Testis (tissue), 5 donors: ENCODE measurements around the gene CLEC20A. TPM values are rescaled to one million over a fixed set of nuclear protein-coding genes. Genes with fewer than 3 reads are reported as not detected.
A peak's percentile ranks its signal among the peaks of the same experiment; 100 is the strongest.

Source experiments
- DNase-seq: peaks from one replicate; pipeline ENCODE4 v3.0.0-alpha.2; 2019
- H3K27ac ChIP-seq, 2 donors: fragments of 200-600 bp; sonication (generic); one replicate each; pipeline ENCODE4 v1.5.1; 2019
- H3K27me3 ChIP-seq: fragments of 200-600 bp; sonication (generic); one replicate; pipeline ENCODE4 v1.5.1; 2019
- H3K36me3 ChIP-seq: fragments of 200-600 bp; sonication (generic); one replicate; pipeline ENCODE4 v1.5.1; 2017; ENCODE audit warnings: low read depth; ENCODE audit errors: missing control alignments
- H3K4me1 ChIP-seq: fragments of 200-600 bp; sonication (generic); one replicate; pipeline ENCODE4 v1.5.1; 2019
- H3K4me3 ChIP-seq, 2 donors: fragments of 200-600 bp; sonication (generic); one replicate each; pipeline ENCODE4 v1.5.1; 2017 to 2019
- H3K9me3 ChIP-seq: fragments of 200-600 bp; sonication (generic); one replicate; pipeline ENCODE4 v1.5.1; 2017
- CTCF ChIP-seq, 3 experiments: fragments of 450-650 bp in 2 of 3; fragments of 200-600 bp in 1 of 3; sonication (generic) in 1 of 3; IDR thresholded peaks; one replicate each; pipeline ENCODE4 v1.5.1; 2016 to 2019; ENCODE audit warnings: antibody characterized with exemption in 3 of 3, mild to moderate bottlenecking in 2 of 3, moderate library complexity in 1 of 3
- POLR2A ChIP-seq: fragments of 450-650 bp; IDR thresholded peaks from one replicate; pipeline ENCODE4 v1.6.1; 2017; ENCODE audit warnings: antibody characterized with exemption, mild to moderate bottlenecking, moderate library complexity
- WGBS, 2 donors: methylation state at CpG; one replicate each; pipeline ENCODE4 v1.1.5; 2018; 5-methylcytosine and 5-hydroxymethylcytosine counted together
- intact Hi-C: fragments of 100-400 bp; cut with DNase I; formaldehyde crosslinking; loops from one replicate; pipeline ENCODE4 v1.15.1; 2023; ENCODE audit warnings: low total_unique reads
- long read RNA-seq, 2 donors: transcript quantifications; one replicate each; lab custom pipeline, GENCODE V29; 2026
- polyA plus RNA-seq: library from polyadenylated mRNA; stranded (reverse); fragments of 350-450 nt; fragmentation: Illumina TruSeq; extraction: RNeasy Lipid Tissue Mini Kit (QIAGEN cat#74804); gene quantifications from one replicate; pipeline ENCODE4 v1.2.3, GENCODE V29; 2014; ENCODE audit warnings: low read depth, low replicate concordance; ENCODE audit not compliant: insufficient read depth
- total RNA-seq, 2 donors: library from RNA; depleted of rRNA; stranded (reverse); fragments of >200 nt; gene quantifications; one replicate each; pipeline ENCODE4 v1.2.3, GENCODE V29; 2016

The CLEC20A gene
- 1 to 10 TPM; 1.1 to 6.1 TPM for total RNA-seq
- 7.5 TPM for polyA plus RNA-seq
- long read RNA-seq, donor 1 = 0 reads
- long read RNA-seq, donor 2 = 0 reads

GRCh38 chr1:178496410-178497135, at the start of gene CLEC20A:
CLEC20A (minus strand) TSS chr1:178496964; CDS start chr1:178496939, 25 bp downstream.
- no peak within 1 kb of the TSS for H3K4me3 ChIP-seq
- H3K4me1 ChIP-seq = no peaks in the 10 kb centered on the region
- H3K27me3 ChIP-seq = no peaks in the 10 kb centered on the region
- peak; percentile 4 for DNase-seq
- H3K9me3 ChIP-seq = no peaks in the 10 kb centered on the region
- TF ChIP-seq CTCF (IDR thresholded peaks at IDR 0.05) = no peak
- no peak for TF ChIP-seq POLR2A
- WGBS, 2 donors = 94 to 97% methylated on average over 26 of the region's 26 CpGs
- no peaks in the 10 kb centered on the region for H3K36me3 ChIP-seq
- no peak within 1 kb of the TSS for H3K27ac ChIP-seq
- intact Hi-C loops = no loop called here

GRCh38 chr1:178544531-178544930, 47.8 kb upstream of the CLEC20A start:
- no peaks in the 10 kb centered on the region for H3K9me3 ChIP-seq
- no peak overlapping the region for H3K27ac ChIP-seq
- intact Hi-C loops = loop anchor here (5.0 kb wide), 1 partner anchor 208 kb away; no protein-coding TSS in a partner anchor
- no peak for DNase-seq
- H3K36me3 ChIP-seq = no peaks in the 10 kb centered on the region
- H3K4me1 ChIP-seq = no peaks in the 10 kb centered on the region
- H3K4me3 ChIP-seq = no peak overlapping the region
- no peaks in the 10 kb centered on the region for H3K27me3 ChIP-seq
- TF ChIP-seq POLR2A (no peak), CTCF (IDR thresholded peaks at IDR 0.05) (no peak)
- WGBS, 2 donors = 81 to 90% methylated on average over 9 of the region's 9 CpGs

- intact Hi-C loops = loop anchor here (5.0 kb wide), 1 partner anchor 209 kb away; no protein-coding TSS in a partner anchor
- Histone ChIP-seq H3K4me3 (peak overlapping the region; percentile 63 to 88), H3K36me3 (no peaks in the 10 kb centered on the region), H3K4me1 (no peaks in the 10 kb centered on the region), H3K9me3 (no peaks in the 10 kb centered on the region), H3K27me3 (no peaks in the 10 kb centered on the region), H3K27ac (peak overlapping the region in 1 of 2 donors; percentile 74)
- TF ChIP-seq POLR2A = no peak
- TF ChIP-seq CTCF (IDR thresholded peaks at IDR 0.05) = no peak
- no peak for DNase-seq
- 8 to 15% methylated on average over 10 of the region's 10 CpGs for WGBS, 2 donors
Measured at GRCh38 chr1:178543290-178543607, 46.5 kb upstream of the CLEC20A start.

GRCh38 chr1:178542554-178543289, 46.0 kb upstream of the CLEC20A start:
- 0% methylated on average over 9 to 58 of the region's 66 CpGs for WGBS, 2 donors
- DNase-seq = peak; percentile 93
- Histone ChIP-seq H3K27me3 (no peaks in the 10 kb centered on the region), H3K36me3 (no peaks in the 10 kb centered on the region), H3K9me3 (no peaks in the 10 kb centered on the region), H3K27ac (peak overlapping the region; percentile 52 to 74), H3K4me1 (no peaks in the 10 kb centered on the region), H3K4me3 (peak overlapping the region; percentile 63 to 88)
- TF ChIP-seq POLR2A (no peak), CTCF (IDR thresholded peaks at IDR 0.05) (peak; percentile 97 to 99 (median 97))
- intact Hi-C loops = loop anchor here (5.0 kb wide), 1 partner anchor 210 kb away; no protein-coding TSS in a partner anchor
